ACC112 (cell line): ENCODE measurements around the gene GYS1.

Experiments used
- H2AFZ ChIP-seq: fragments of 200-600 bp; sonication (generic); one replicate; pipeline ENCODE4 v1.6.0; 2017; ENCODE audit warnings: antibody characterized with exemption, low read length; ENCODE audit not compliant: unreplicated experiment
- H3K27ac ChIP-seq: fragments of 200-600 bp; sonication (generic); 2 replicates; pipeline ENCODE4 v1.5.1; 2014; ENCODE audit warnings: low read depth, mild to moderate bottlenecking, antibody characterized with exemption, low read length, moderate library complexity
- H3K27me3 ChIP-seq: fragments of 200-600 bp; sonication (generic); 2 replicates; pipeline ENCODE4 v1.6.1; 2014; ENCODE audit warnings: mild to moderate bottlenecking, antibody characterized with exemption, low read length, moderate library complexity, mixed read lengths; ENCODE audit not compliant: insufficient read depth
- H3K36me3 ChIP-seq: fragments of 200-600 bp; sonication (generic); 2 replicates; pipeline ENCODE4 v1.6.1; 2016; ENCODE audit warnings: mild to moderate bottlenecking, antibody characterized with exemption, low read length, moderate library complexity, mixed read lengths; ENCODE audit not compliant: insufficient read depth
- H3K4me1 ChIP-seq: fragments of 200-600 bp; sonication (generic); one replicate; pipeline ENCODE4 v1.6.1; 2016; ENCODE audit warnings: low read length, mixed read lengths; ENCODE audit not compliant: insufficient read depth, unreplicated experiment, control insufficient read depth
- H3K4me3 ChIP-seq: fragments of 200-600 bp; sonication (generic); 2 replicates; pipeline ENCODE4 v1.5.1; 2014; ENCODE audit warnings: mild to moderate bottlenecking, low read depth, low read length
- H3K79me2 ChIP-seq: fragments of 200-600 bp; sonication (generic); one replicate; pipeline ENCODE4 v1.6.0; 2016; ENCODE audit warnings: low read length; ENCODE audit not compliant: control insufficient read depth, unreplicated experiment, insufficient read depth

The GYS1 gene

DNA sequence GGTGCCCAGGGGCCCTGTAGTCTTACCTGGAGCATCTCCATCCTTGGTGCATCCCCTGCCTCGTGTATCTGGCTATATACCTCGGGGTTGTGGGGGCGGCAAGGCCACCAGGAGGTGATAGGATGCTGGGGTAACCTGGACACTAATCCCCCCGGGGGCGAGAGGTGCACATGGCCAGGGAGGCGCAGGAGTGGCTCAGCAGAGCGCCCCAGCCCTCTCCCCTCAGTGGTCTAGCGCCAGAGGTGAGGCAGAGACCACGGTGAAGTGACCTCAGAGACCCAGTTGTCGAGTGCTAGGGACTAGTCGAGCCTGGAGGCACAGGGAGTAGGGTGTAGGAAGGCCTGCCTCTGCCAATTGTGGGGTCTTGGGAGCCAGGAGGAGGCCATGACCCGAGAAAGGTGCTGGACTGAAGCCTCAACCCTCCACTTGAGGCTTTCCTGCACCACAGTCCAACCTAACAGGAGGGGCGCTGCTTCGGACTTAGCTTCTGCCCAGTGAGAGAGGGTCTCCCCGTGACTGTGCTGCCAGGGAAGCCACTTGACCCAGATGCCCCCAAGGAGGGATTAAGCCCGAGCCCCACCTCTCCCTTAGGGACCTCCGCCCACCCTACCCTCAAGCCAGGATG lies 24.0 kb upstream of the GYS1 start, which contains the start of gene LHB:
LHB (minus strand) TSS at position 51 of the 625 bp plus-strand sequence; CDS start at position 41, 10 bp downstream.
- no peak within 1 kb of the TSS for H3K27ac ChIP-seq
- H3K79me2 ChIP-seq = no peaks in the 10 kb centered on the region
- H3K4me3 ChIP-seq = peak within 1 kb of the TSS; percentile 71
- H3K4me1 ChIP-seq = no peaks in the 10 kb centered on the region
- H3K36me3 ChIP-seq = no peaks in the 10 kb centered on the region
- H2AFZ ChIP-seq = no peak within 1 kb of the TSS
- no peaks in the 10 kb centered on the region for H3K27me3 ChIP-seq

DNA sequence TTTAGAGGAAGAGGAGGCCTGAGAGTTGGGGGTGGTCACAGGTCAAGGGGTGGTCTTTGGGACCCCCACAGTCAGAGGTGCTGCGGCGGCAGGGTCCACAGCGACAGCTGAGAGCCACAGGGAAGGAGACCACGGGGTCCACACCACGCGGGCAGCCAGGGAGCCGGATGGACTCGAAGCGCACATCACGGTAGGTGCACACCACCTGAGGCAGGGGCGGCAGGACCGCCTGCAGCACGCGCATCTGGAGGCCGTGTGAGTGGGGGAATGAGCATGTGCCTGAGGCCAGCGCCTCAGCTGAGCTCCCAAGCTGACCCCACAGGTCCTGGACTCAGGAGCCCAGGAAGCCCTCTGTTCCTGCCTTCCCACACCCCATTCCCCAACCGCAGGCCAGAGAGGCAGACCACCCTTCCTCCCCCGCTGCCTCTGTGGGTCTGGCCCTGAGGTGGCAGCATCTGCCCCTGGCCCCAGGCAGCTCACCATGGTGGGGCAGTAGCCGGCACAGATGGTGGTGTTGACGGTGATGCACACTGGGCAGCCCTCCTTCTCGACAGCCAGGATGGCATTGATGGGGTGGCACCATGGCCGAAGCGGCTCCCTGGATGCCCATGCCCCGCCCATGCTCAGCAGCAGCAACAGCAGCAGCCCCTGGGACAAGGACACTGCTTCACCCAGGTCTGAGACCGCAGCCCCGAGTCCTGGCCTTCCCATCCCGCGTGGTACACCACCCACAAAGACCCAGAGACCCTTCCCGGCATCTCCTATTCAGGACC lies 23.1 kb upstream of the GYS1 start:
- Histone ChIP-seq H3K79me2 (no peaks in the 10 kb centered on the region), H3K27ac (no peak overlapping the region), H3K36me3 (no peaks in the 10 kb centered on the region), H3K4me3 (no peak overlapping the region), H2AFZ (no peak overlapping the region), H3K27me3 (no peaks in the 10 kb centered on the region), H3K4me1 (no peaks in the 10 kb centered on the region)

DNA sequence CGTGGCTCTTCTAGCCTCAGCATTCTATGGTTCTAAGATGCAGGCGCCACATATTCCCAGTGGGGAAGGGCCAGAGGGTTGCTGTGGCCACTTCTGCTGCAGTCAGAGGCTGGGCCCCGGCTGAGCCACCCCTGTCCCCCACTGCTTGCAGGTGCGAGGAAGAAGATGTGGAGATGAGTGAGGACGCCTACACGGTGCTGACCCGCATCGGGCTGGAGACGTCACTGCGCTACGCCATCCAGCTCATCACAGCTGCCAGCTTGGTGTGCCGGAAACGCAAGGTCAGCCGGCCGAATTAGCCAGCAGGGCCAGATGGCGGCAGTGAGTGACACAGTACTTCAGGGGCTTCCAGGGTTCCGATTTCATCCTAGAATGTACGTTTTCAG lies 21.8 kb upstream of the GYS1 start:
- Histone ChIP-seq H3K36me3 (no peaks in the 10 kb centered on the region), H3K27ac (no peak overlapping the region), H3K4me3 (no peak overlapping the region), H3K27me3 (no peaks in the 10 kb centered on the region), H3K4me1 (no peaks in the 10 kb centered on the region), H2AFZ (no peak overlapping the region), H3K79me2 (no peaks in the 10 kb centered on the region)

DNA sequence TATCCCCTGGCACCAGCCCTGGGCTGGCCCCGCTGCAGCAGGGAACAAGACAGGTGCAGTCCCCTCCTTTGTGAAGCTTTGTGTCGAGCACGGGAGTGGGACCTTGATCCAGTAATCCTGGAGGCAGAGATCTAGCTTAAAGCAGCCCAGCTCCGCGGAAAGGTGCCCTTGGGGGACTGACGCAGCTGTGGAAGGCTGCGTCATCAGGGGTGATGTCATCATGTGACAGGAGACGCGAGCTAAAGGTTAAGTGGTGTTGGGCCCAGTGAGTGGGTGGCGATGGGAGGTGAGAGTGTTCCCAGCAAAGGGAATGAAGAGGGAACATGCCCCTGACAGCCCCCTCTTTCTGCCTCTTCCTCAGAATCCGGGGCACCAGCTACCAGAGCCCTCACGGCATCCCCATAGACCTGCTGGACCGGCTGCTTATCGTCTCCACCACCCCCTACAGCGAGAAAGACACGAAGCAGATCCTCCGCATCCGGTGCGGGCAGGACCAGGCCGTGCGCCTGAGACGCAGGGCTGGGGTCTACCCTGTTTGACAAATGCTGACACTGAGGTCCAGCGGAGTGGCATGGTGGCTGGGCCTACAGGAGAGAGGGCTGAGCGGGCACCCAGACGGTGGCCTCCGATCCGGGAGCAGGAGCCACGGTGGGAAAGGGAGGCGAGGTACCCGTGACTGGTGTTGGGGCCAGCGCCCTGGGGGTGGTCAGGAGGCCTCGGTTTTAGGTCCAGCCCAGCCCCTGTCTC lies 21.2 kb upstream of the GYS1 start:
- Histone ChIP-seq H3K27ac (no peak overlapping the region), H3K36me3 (no peaks in the 10 kb centered on the region), H3K27me3 (no peaks in the 10 kb centered on the region), H3K4me1 (no peaks in the 10 kb centered on the region), H3K79me2 (no peaks in the 10 kb centered on the region), H3K4me3 (no peak overlapping the region), H2AFZ (no peak overlapping the region)

DNA sequence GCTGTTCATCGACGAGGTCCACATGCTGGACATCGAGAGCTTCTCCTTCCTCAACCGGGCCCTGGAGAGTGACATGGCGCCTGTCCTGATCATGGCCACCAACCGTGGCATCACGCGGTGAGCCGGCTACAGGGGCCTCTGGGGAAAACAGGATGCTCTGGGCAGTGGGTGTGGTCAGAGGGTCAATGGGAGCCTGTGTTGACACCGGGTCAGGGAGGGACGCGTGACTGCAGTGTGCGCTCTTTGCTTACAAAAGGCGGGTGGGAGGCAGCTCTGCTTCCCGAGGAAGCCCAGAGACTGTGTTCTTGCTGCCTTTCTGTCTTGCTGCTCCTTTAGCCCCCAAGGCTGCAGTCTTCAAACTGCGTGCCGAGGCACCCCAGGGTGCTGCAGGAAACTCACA lies 18.1 kb upstream of the GYS1 start:
- no peaks in the 10 kb centered on the region for H3K4me1 ChIP-seq
- H3K27ac ChIP-seq = no peak overlapping the region
- H3K36me3 ChIP-seq = no peaks in the 10 kb centered on the region
- no peak overlapping the region for H2AFZ ChIP-seq
- H3K79me2 ChIP-seq = no peaks in the 10 kb centered on the region
- no peaks in the 10 kb centered on the region for H3K27me3 ChIP-seq
- H3K4me3 ChIP-seq = no peak overlapping the region

DNA sequence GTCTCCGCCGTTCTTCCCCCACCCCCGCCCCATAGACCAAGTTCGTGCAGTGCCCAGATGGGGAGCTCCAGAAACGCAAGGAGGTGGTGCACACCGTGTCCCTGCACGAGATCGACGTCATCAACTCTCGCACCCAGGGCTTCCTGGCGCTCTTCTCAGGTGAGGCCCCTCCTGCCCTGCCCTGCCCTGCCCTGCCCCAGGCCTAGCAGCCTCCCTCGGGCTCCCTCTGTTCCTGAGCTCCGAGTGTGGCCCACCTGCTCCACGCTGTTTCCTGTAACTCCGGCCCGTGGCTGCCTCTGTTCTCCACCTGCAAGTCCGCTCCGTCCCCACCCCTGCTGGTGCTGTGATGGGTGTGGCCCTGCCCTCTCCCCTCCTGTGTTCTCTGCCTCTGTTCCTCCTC lies 17.3 kb upstream of the GYS1 start:
- no peaks in the 10 kb centered on the region for H3K36me3 ChIP-seq
- H3K27me3 ChIP-seq = no peaks in the 10 kb centered on the region
- H3K79me2 ChIP-seq = no peaks in the 10 kb centered on the region

DNA sequence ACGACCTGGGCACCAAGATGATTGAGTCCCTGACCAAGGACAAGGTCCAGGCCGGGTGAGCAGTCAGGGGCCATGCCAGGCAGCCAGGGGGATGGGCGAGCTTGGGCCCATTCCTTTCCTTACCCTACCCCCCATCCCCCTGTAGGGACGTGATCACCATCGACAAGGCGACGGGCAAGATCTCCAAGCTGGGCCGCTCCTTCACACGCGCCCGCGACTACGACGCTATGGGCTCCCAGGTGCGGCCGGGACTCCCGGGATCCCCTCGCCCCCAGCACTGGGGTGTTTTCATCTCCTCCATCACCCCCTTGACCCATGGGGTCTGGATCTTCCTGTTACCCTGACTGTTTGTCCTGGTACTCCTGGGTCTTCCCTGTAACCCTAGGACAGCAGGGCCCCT lies 16.7 kb upstream of the GYS1 start:
- Histone ChIP-seq H3K79me2 (no peaks in the 10 kb centered on the region), H3K27ac (no peak overlapping the region), H3K4me3 (no peak overlapping the region), H3K27me3 (no peaks in the 10 kb centered on the region), H3K36me3 (no peaks in the 10 kb centered on the region), H3K4me1 (no peaks in the 10 kb centered on the region), H2AFZ (no peak overlapping the region)

More for the DNA sequence above, 17.3 kb upstream of the GYS1 start:
- Histone ChIP-seq H3K4me3 (no peak overlapping the region), H3K27ac (no peak overlapping the region), H2AFZ (no peak overlapping the region), H3K4me1 (no peaks in the 10 kb centered on the region)

DNA sequence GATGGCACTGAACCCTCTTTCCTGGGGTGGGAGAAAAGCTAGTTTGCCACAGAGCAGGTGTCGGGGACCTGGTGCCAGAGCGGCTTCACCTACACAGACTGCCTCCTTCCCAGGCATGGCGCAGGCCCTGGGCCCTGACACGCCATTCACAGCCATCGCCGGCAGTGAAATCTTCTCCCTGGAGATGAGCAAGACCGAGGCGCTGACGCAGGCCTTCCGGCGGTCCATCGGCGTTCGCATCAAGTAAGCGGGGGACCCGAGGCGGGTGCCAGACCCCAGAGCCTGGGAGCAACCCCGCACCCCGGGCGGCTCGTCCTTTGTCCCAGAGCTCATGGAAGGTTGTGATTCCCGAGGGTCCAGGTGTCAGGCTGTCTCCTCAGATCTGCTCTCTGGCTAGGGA lies 13.8 kb upstream of the GYS1 start:
- Histone ChIP-seq H3K27ac (no peak overlapping the region), H3K36me3 (peaks cover 4% of the 10 kb centered on the region; the same call in 1 of the 2 replicates)

DNA sequence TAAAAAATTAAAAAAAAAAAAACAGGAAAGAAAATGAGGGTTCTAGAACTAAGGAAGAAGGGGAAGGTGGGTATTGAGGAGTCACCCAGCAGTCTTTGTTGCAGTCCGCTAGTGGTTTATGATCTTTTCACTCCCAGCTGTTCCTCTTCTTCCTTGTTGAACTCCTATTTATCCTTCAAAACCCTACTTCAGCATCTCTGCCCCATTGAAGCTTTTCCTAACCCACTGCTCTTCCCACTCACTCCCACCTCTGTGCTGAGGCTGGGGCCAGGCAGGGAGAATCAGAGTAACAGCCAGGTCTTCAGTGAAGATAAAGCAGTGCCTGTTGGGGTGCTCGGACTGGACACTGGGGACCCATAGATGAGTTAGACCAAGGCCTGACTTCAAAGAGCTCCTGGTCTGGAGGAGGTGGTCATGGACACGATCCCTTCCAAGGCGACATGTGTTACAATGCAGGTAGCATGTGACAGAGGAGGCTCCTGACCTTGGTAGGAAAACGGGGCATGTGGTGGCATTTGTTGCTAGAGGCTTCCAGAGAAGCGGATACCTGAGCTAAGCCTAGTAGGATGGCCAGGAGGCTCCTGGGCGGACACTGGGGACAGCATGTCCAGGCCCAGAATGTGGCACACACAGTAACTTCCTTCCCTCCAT lies 12.0 kb upstream of the GYS1 start:
- no peak overlapping the region for H3K27ac ChIP-seq
- H3K4me1 ChIP-seq = no peaks in the 10 kb centered on the region
- no peak overlapping the region for H2AFZ ChIP-seq
- H3K36me3 ChIP-seq = peaks cover 4% of the 10 kb centered on the region; the same call in 1 of the 2 replicates
- no peak overlapping the region for H3K4me3 ChIP-seq
- no peaks in the 10 kb centered on the region for H3K27me3 ChIP-seq
- no peaks in the 10 kb centered on the region for H3K79me2 ChIP-seq

More for the DNA sequence above, 13.8 kb upstream of the GYS1 start:
- Histone ChIP-seq H3K27me3 (no peaks in the 10 kb centered on the region), H3K4me3 (no peak overlapping the region), H3K79me2 (no peaks in the 10 kb centered on the region), H3K4me1 (no peaks in the 10 kb centered on the region), H2AFZ (no peak overlapping the region)

DNA sequence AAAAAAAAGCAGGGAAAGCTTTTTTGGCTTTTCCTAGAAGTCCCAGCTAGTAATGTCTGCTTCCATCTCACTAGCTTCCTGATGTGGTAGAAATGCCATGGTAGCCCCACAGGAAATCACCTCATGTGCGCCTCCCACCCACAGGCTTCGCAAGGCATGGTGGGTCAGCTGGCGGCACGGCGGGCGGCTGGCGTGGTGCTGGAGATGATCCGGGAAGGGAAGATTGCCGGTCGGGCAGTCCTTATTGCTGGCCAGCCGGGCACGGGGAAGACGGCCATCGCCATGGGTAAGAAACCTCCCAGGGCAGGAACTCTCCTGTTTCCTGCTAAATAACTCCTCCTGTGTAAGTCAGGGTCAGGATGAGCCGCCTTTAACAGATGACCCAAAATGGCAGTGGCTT lies 11.0 kb upstream of the GYS1 start:
- no peaks in the 10 kb centered on the region for H3K27me3 ChIP-seq
- H2AFZ ChIP-seq = no peak overlapping the region
- no peak overlapping the region for H3K4me3 ChIP-seq
- H3K36me3 ChIP-seq = peaks cover 4% of the 10 kb centered on the region; the same call in 1 of the 2 replicates
- H3K27ac ChIP-seq = no peak overlapping the region
- no peaks in the 10 kb centered on the region for H3K79me2 ChIP-seq
- no peaks in the 10 kb centered on the region for H3K4me1 ChIP-seq
